ENCODE data around the gene PDK2.

DNA sequence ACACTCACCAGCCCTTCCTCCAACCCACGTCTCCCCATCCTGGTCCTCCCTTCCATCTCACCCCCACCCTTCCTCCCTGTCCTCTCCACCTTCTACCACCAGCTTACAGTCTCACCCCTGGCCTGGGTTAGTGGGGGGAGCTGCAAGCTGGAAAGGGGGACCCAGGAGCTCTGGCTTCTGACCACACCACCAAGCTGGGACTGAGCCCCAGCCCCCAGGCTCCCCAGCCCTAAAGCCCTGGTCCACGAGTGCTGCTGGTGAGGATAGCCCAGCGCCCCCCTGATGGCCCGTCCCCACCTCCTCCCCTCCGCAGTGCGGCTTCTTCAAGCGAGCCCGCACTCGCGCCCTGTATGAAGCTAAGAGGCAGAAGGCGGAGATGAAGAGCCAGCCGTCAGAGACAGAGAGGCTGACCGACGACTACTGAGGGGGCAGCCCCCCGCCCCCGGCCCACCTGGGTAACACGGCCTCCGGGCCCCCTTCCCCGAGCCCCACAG, 7.2 kb upstream of the PDK2 start:
- no peak for TF ChIP-seq CTCF (IDR thresholded peaks at IDR 0.05; ENCODE audit: low read length)
- no peak for TF ChIP-seq EZH2 (optimal IDR thresholded peaks at IDR 0.05; ENCODE audit: low read depth, low read length)
